IMR-90 (cell line): Measurements from ENCODE around the gene SPATA31C1. TPM values are rescaled to one million over a fixed set of nuclear protein-coding genes. Genes with fewer than 3 reads are reported as not detected.
"Not testable (repeated sequence)": the region's sequence is repeated elsewhere in the genome, so short reads cannot be mapped to it uniquely, and the experiment has no call there.

Experiments
- ATAC-seq: fragments of 200-7000 bp; cut with Tn5 transposase; 2 replicates; pipeline ENCODE4 v1.9.1; 2020; ENCODE audit warnings: low read depth, mild to moderate bottlenecking, moderate library complexity
- BruUV-seq: library from RNA; stranded (reverse); fragments of 400-500 nt; replicated peaks from 2 replicates; lab custom pipeline; 2021; lab: Mats Ljungman, UMichigan
- CTCF ChIA-PET: fragments of 300-600 bp; formaldehyde crosslinking; extraction: SDS; loops from one replicate; lab custom pipeline; 2021; ENCODE audit warnings: antibody characterized with exemption; lab: Yijun Ruan, JAX
- POLR2A ChIA-PET: fragments of 300-600 bp; sonication (Branson Sonifier 250); formaldehyde crosslinking; loops from one replicate; lab custom pipeline; 2022; ENCODE audit warnings: antibody characterized with exemption; ENCODE audit not compliant: unreplicated experiment; lab: Charles Lee
- DNase-seq: peaks from one replicate; pipeline ENCODE4 v3.0.0; 2013
- H2AFZ ChIP-seq: replicated peaks from 2 replicates; pipeline ENCODE3; 2013; ENCODE audit warnings: low read length, mild to moderate bottlenecking; ENCODE audit not compliant: poor library complexity
- H2AK5ac ChIP-seq: 2 replicates; pipeline ENCODE4 v1.6.1; 2013; ENCODE audit warnings: low read depth, low read length, inconsistent platforms
- H2AK9ac ChIP-seq: replicated peaks from 2 replicates; pipeline ENCODE3; 2013; ENCODE audit warnings: mild to moderate bottlenecking, low read depth, low read length, moderate library complexity; ENCODE audit not compliant: poor library complexity
- H2BK120ac ChIP-seq: 2 replicates; pipeline ENCODE4 v1.6.1; 2013; ENCODE audit warnings: low read depth, low read length, inconsistent platforms
- H2BK15ac ChIP-seq: 3 replicates; pipeline ENCODE4 v1.6.1; 2013; ENCODE audit warnings: low read depth, low read length, inconsistent platforms
- H2BK20ac ChIP-seq: 2 replicates; pipeline ENCODE4 v1.6.1; 2013; ENCODE audit warnings: low read depth, mild to moderate bottlenecking, inconsistent platforms, low read length, moderate library complexity
- H2BK5ac ChIP-seq: 2 replicates; pipeline ENCODE4 v1.6.1; 2013; ENCODE audit warnings: mild to moderate bottlenecking, low read depth, low read length, inconsistent platforms; ENCODE audit not compliant: poor library complexity, severe bottlenecking
- H3K14ac ChIP-seq: replicated peaks from 2 replicates; pipeline ENCODE4 v1.6.1; 2013; ENCODE audit warnings: low read depth, low read length, inconsistent platforms
- H3K18ac ChIP-seq: 2 replicates; pipeline ENCODE4 v1.6.1; 2013; ENCODE audit warnings: low read depth, low read length, control low read depth
- H3K23ac ChIP-seq: 2 replicates; pipeline ENCODE4 v1.6.1; 2013; ENCODE audit warnings: low read depth, low read length, inconsistent platforms
- H3K27ac ChIP-seq: 2 replicates; pipeline ENCODE4 v1.5.1; 2013; ENCODE audit warnings: mild to moderate bottlenecking, control low read depth, low read length; ENCODE audit not compliant: insufficient read depth
- H3K27me3 ChIP-seq: 2 replicates; pipeline ENCODE4 v1.6.1; 2013; ENCODE audit warnings: low read length; ENCODE audit not compliant: control insufficient read depth, insufficient read depth
- H3K36me3 ChIP-seq: 2 replicates; pipeline ENCODE4 v1.6.1; 2013; ENCODE audit warnings: low read length, mixed read lengths; ENCODE audit not compliant: control insufficient read depth, insufficient read depth
- H3K4ac ChIP-seq: 2 replicates; pipeline ENCODE4 v1.6.1; 2013; ENCODE audit warnings: low read depth, low read length, inconsistent platforms
- H3K4me1 ChIP-seq: 2 replicates; pipeline ENCODE4 v1.6.1; 2013; ENCODE audit warnings: low read length, mixed read lengths; ENCODE audit not compliant: control insufficient read depth, insufficient read depth
- H3K4me2 ChIP-seq: 2 replicates; pipeline ENCODE4 v1.6.1; 2013; ENCODE audit warnings: low read depth, mild to moderate bottlenecking, control low read depth, low read length, moderate library complexity
- H3K4me3 ChIP-seq: 2 replicates; pipeline ENCODE4 v1.5.1; 2013; ENCODE audit warnings: low read depth, mild to moderate bottlenecking, control low read depth, low read length, moderate library complexity; ENCODE audit not compliant: insufficient read depth
- H3K56ac ChIP-seq: 2 replicates; pipeline ENCODE4 v1.6.1; 2013; ENCODE audit warnings: low read length, inconsistent platforms; ENCODE audit not compliant: insufficient read depth; ENCODE audit errors: extremely low read depth
- H3K79me1 ChIP-seq, 2 experiments: 2 replicates each; pipeline ENCODE4 v1.6.1; 2013; ENCODE audit warnings: low read length in 2 of 2, inconsistent platforms in 1 of 2, low read depth in 1 of 2
- H3K9ac ChIP-seq: 2 replicates; pipeline ENCODE4 v1.6.1; 2013; ENCODE audit warnings: low read depth, low read length, control low read depth
- H3K9me1 ChIP-seq: 2 replicates; pipeline ENCODE4 v1.6.1; 2013; ENCODE audit warnings: low read length, inconsistent platforms; ENCODE audit not compliant: insufficient read depth
- H3K9me3 ChIP-seq: 2 replicates; pipeline ENCODE4 v1.6.1; 2013; ENCODE audit warnings: low read length; ENCODE audit not compliant: control insufficient read depth, insufficient read depth
- H4K20me1 ChIP-seq: 2 replicates; pipeline ENCODE4 v1.6.1; 2013; ENCODE audit warnings: low read length, inconsistent platforms; ENCODE audit not compliant: insufficient read depth
- H4K5ac ChIP-seq: 2 replicates; pipeline ENCODE4 v1.6.1; 2013; ENCODE audit warnings: mild to moderate bottlenecking, low read depth, low read length, control low read depth
- H4K8ac ChIP-seq, 2 experiments: 2 replicates each; pipeline ENCODE4 v1.6.1; 2013; ENCODE audit warnings: low read depth in 2 of 2, low read length in 2 of 2, control low read depth in 1 of 2, inconsistent platforms in 1 of 2
- H4K91ac ChIP-seq: 2 replicates; pipeline ENCODE4 v1.6.1; 2013; ENCODE audit warnings: low read depth, low read length, inconsistent platforms; ENCODE audit not compliant: insufficient read depth
- WGBS, 2 experiments: methylation state at CpG; one replicate each; pipeline versions ENCODE4 v1.1.5 to v1.1.7; 2013; ENCODE audit warnings: missing lambda C conversion rate in 2 of 2; ENCODE audit not compliant: insufficient read length in 1 of 2; ENCODE audit errors: extremely low coverage in 2 of 2; 5-methylcytosine and 5-hydroxymethylcytosine counted together
- dilution Hi-C: fragments of 300-500 bp; cut with HindIII; formaldehyde crosslinking; loops from one replicate; pipeline ENCODE4 v1.14.3; 2018; ENCODE audit warnings: low sequenced_read_pairs; ENCODE audit not compliant: unreplicated experiment
- in situ Hi-C: fragments of 300-500 bp; cut with MboI; formaldehyde crosslinking; loops from 3 replicates; pipeline ENCODE4 v1.14.3; 2019; ENCODE audit warnings: low sequenced_read_pairs, inconsistent platforms, mixed read lengths
- intact Hi-C: fragments of 100-400 bp; cut with micrococcal nuclease; formaldehyde crosslinking; loops from 2 replicates; pipeline ENCODE4 v1.10.0; 2022
- polyA plus RNA-seq, 3 experiments: library from polyadenylated mRNA; depleted of rRNA; stranded (reverse); fragments of >200 nt; gene quantifications; 2 replicates each; pipeline ENCODE4 v1.2.3, GENCODE V29; 2012; ENCODE audit warnings: low replicate concordance in 1 of 3
- total RNA-seq: library from RNA; depleted of rRNA; stranded (reverse); fragments of >200 nt; gene quantifications from 2 replicates; pipeline ENCODE4 v1.2.3, GENCODE V29; 2012

Gene SPATA31C1
- total and polyA plus RNA-seq, 2 of the 4 experiments (the other 2 are of a cell fraction) = not detected

DNA sequence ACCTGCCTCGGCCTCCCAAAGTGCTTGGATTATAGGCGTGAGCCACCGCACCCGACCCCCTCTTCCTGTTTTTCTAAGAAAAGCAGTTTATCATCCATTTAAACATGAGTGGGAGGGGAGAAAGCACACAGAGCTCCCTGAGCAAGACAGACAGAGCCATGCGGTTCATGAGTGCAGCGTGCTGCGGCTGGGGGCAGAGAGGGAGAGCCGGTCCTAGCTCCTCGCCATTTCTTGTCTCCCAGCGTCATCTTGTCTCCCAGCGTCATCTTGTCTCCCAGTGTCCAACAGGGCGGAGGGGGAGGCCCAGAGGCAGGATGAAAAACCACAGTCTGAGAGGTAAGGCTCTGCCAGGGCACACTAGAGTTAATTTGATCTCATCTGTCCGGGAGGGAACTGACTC, 1.3 kb downstream of the SPATA31C1 start:
- H2BK120ac ChIP-seq, H3K4me2 ChIP-seq, in situ Hi-C loops, BruUV-seq, H4K5ac ChIP-seq, H3K4me1 ChIP-seq, ATAC-seq, CTCF ChIA-PET, H2BK5ac ChIP-seq, H4K8ac ChIP-seq, H2AK9ac ChIP-seq, H3K56ac ChIP-seq, H3K9me1 ChIP-seq, H3K79me1 ChIP-seq, H3K18ac ChIP-seq, H3K23ac ChIP-seq, DNase-seq, H2AK5ac ChIP-seq, H2BK20ac ChIP-seq, H2AFZ ChIP-seq, H3K27ac ChIP-seq, H3K27me3 ChIP-seq, H4K91ac ChIP-seq, POLR2A ChIA-PET, H3K14ac ChIP-seq, H4K20me1 ChIP-seq, H3K4me3 ChIP-seq, dilution Hi-C loops, intact Hi-C loops, H3K4ac ChIP-seq, H3K9ac ChIP-seq, H2BK15ac ChIP-seq, H3K9me3 ChIP-seq, H3K36me3 ChIP-seq: not testable (repeated sequence)
- WGBS, 2 experiments = no CpG with 5 or more reads among the region's 13 CpGs

DNA sequence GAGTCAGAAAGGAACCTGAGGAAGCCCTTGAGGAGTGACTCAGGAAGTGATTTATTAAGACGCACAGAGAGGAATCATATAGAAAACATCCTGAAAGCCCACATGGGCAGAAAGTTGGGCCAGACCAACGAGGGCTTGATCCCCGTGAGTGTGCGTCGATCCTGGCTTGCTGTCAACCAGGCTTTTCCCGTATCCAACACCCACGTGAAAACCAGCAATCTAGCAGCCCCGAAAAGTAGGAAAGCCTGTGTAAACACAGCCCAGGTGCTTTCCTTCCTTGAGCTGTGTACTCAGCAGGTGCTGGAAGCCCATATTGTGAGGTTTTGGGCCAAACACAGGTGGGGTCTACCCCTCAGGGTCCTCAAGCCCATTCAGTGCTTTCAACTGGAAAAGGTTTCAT, 3.8 kb downstream of the SPATA31C1 start:
- H3K56ac ChIP-seq, H2BK15ac ChIP-seq, ATAC-seq, H4K8ac ChIP-seq, H3K18ac ChIP-seq, H2BK120ac ChIP-seq, H3K27ac ChIP-seq, dilution Hi-C loops, H3K4me3 ChIP-seq, H4K5ac ChIP-seq, H3K36me3 ChIP-seq, H3K4ac ChIP-seq, H3K4me2 ChIP-seq, H2AK9ac ChIP-seq, CTCF ChIA-PET, H3K9me3 ChIP-seq, DNase-seq, H3K9ac ChIP-seq, H2AK5ac ChIP-seq, H2BK5ac ChIP-seq, POLR2A ChIA-PET, H3K27me3 ChIP-seq, H4K20me1 ChIP-seq, H3K9me1 ChIP-seq, intact Hi-C loops, H2BK20ac ChIP-seq, H3K23ac ChIP-seq, in situ Hi-C loops, H3K79me1 ChIP-seq, H4K91ac ChIP-seq, H3K14ac ChIP-seq, BruUV-seq, H3K4me1 ChIP-seq, H2AFZ ChIP-seq: not testable (repeated sequence)
- no CpG with 5 or more reads among the region's 8 CpGs for WGBS, 2 experiments
